ENCODE data around the gene DPP9.
"Not testable (repeated sequence)": the region's sequence is repeated elsewhere in the genome, so short reads cannot be mapped to it uniquely, and the experiment has no call there.

The DPP9 gene

GRCh38 chr19:4686700-4687099 lies 36.9 kb downstream of the DPP9 start:
- Histone ChIP-seq H3K4me1 (ENCODE audit: control insufficient read depth, insufficient read depth, low read length, poor library complexity, severe bottlenecking) (no peaks in the 10 kb centered on the region), H3K27ac (ENCODE audit: low read depth, low read length, severe bottlenecking) (no peak overlapping the region), H3K9me3 (ENCODE audit: control insufficient read depth, low read length) (no peaks in the 10 kb centered on the region), H3K4me3 (ENCODE audit: extremely low read depth, insufficient read depth, low read length, poor library complexity, severe bottlenecking) (no peak overlapping the region), H3K36me3 (ENCODE audit: control insufficient read depth, insufficient read depth, low read length) (peaks cover 67% of the 10 kb centered on the region)
- WGBS, 2 experiments (ENCODE audit: insufficient coverage in 2 of 2) = 94 to 99% methylated on average over 9 to 10 of the region's 10 CpGs

- H3K36me3 ChIP-seq (ENCODE audit: control insufficient read depth, insufficient read depth, low read length) = peaks cover 62% of the 10 kb centered on the region
- H3K27ac ChIP-seq (ENCODE audit: low read depth, low read length, severe bottlenecking) = no peak overlapping the region
- no peak overlapping the region for H3K4me3 ChIP-seq (ENCODE audit: extremely low read depth, insufficient read depth, low read length, poor library complexity, severe bottlenecking)
- no peaks in the 10 kb centered on the region for H3K4me1 ChIP-seq (ENCODE audit: control insufficient read depth, insufficient read depth, low read length, poor library complexity, severe bottlenecking)
- 96% methylated on average over 26 to 28 of the region's 28 CpGs for WGBS, 2 experiments (ENCODE audit: insufficient coverage in 2 of 2)
- no peaks in the 10 kb centered on the region for H3K9me3 ChIP-seq (ENCODE audit: control insufficient read depth, low read length)
Observed at GRCh38 chr19:4684312-4685095, 39.1 kb downstream of the DPP9 start.

- no peak overlapping the region for H3K4me3 ChIP-seq (ENCODE audit: extremely low read depth, insufficient read depth, low read length, poor library complexity, severe bottlenecking)
- peaks cover 65% of the 10 kb centered on the region for H3K36me3 ChIP-seq (ENCODE audit: control insufficient read depth, insufficient read depth, low read length)
- H3K27ac ChIP-seq (ENCODE audit: low read depth, low read length, severe bottlenecking) = no peak overlapping the region
- WGBS, 2 experiments (ENCODE audit: insufficient coverage in 2 of 2) = 97 to 98% methylated on average over 30 to 41 of the region's 45 CpGs
- no peaks in the 10 kb centered on the region for H3K9me3 ChIP-seq (ENCODE audit: control insufficient read depth, low read length)
- no peaks in the 10 kb centered on the region for H3K4me1 ChIP-seq (ENCODE audit: control insufficient read depth, insufficient read depth, low read length, poor library complexity, severe bottlenecking)
Observed at GRCh38 chr19:4682417-4683200, 41.0 kb downstream of the DPP9 start.

- H3K4me1 ChIP-seq (ENCODE audit: control insufficient read depth, insufficient read depth, low read length, poor library complexity, severe bottlenecking); H3K4me3 ChIP-seq (ENCODE audit: extremely low read depth, insufficient read depth, low read length, poor library complexity, severe bottlenecking); H3K27ac ChIP-seq (ENCODE audit: low read depth, low read length, severe bottlenecking); H3K9me3 ChIP-seq (ENCODE audit: control insufficient read depth, low read length): not testable (repeated sequence)
- H3K36me3 ChIP-seq (ENCODE audit: control insufficient read depth, insufficient read depth, low read length) = peaks cover 64% of the 10 kb centered on the region
- 94 to 100% methylated on average over 1 to 5 of the region's 7 CpGs for WGBS, 2 experiments (ENCODE audit: insufficient coverage in 2 of 2)
Observed at GRCh38 chr19:4680021-4680420, 43.6 kb downstream of the DPP9 start.

GRCh38 chr19:4678881-4679790 lies 44.5 kb downstream of the DPP9 start:
- no peaks in the 10 kb centered on the region for H3K9me3 ChIP-seq (ENCODE audit: control insufficient read depth, low read length)
- 84 to 87% methylated on average over 15 to 29 of the region's 34 CpGs for WGBS, 2 experiments (ENCODE audit: insufficient coverage in 2 of 2)
- no peaks in the 10 kb centered on the region for H3K4me1 ChIP-seq (ENCODE audit: control insufficient read depth, insufficient read depth, low read length, poor library complexity, severe bottlenecking)
- H3K27ac ChIP-seq (ENCODE audit: low read depth, low read length, severe bottlenecking) = no peak overlapping the region
- H3K36me3 ChIP-seq (ENCODE audit: control insufficient read depth, insufficient read depth, low read length) = peaks cover 60% of the 10 kb centered on the region
- no peak overlapping the region for H3K4me3 ChIP-seq (ENCODE audit: extremely low read depth, insufficient read depth, low read length, poor library complexity, severe bottlenecking)

- H3K4me3 ChIP-seq (ENCODE audit: extremely low read depth, insufficient read depth, low read length, poor library complexity, severe bottlenecking) = no peak overlapping the region
- H3K27ac ChIP-seq (ENCODE audit: low read depth, low read length, severe bottlenecking) = no peak overlapping the region
- H3K36me3 ChIP-seq (ENCODE audit: control insufficient read depth, insufficient read depth, low read length) = peaks cover 46% of the 10 kb centered on the region
- H3K4me1 ChIP-seq (ENCODE audit: control insufficient read depth, insufficient read depth, low read length, poor library complexity, severe bottlenecking) = no peaks in the 10 kb centered on the region
- 78 to 97% methylated on average over 11 to 17 of the region's 17 CpGs for WGBS, 2 experiments (ENCODE audit: insufficient coverage in 2 of 2)
- H3K9me3 ChIP-seq (ENCODE audit: control insufficient read depth, low read length) = no peaks in the 10 kb centered on the region
Observed at GRCh38 chr19:4676955-4677731, 46.5 kb downstream of the DPP9 start.

GRCh38 chr19:4675346-4675745 lies 48.3 kb downstream of the DPP9 start:
- Histone ChIP-seq H3K27ac (ENCODE audit: low read depth, low read length, severe bottlenecking) (no peak overlapping the region), H3K4me3 (ENCODE audit: extremely low read depth, insufficient read depth, low read length, poor library complexity, severe bottlenecking) (no peak overlapping the region), H3K4me1 (ENCODE audit: control insufficient read depth, insufficient read depth, low read length, poor library complexity, severe bottlenecking) (no peaks in the 10 kb centered on the region), H3K36me3 (ENCODE audit: control insufficient read depth, insufficient read depth, low read length) (peaks cover 35% of the 10 kb centered on the region), H3K9me3 (ENCODE audit: control insufficient read depth, low read length) (no peaks in the 10 kb centered on the region)
- 98 to 100% methylated on average over 6 to 14 of the region's 16 CpGs for WGBS, 2 experiments (ENCODE audit: insufficient coverage in 2 of 2)

GRCh38 chr19:4673726-4674125 lies 49.9 kb downstream of the DPP9 start:
- H3K27ac ChIP-seq (ENCODE audit: low read depth, low read length, severe bottlenecking) = no peak overlapping the region
- no peaks in the 10 kb centered on the region for H3K4me1 ChIP-seq (ENCODE audit: control insufficient read depth, insufficient read depth, low read length, poor library complexity, severe bottlenecking)
- 97% methylated on average over 4 of the region's 4 CpGs for WGBS, 2 experiments (ENCODE audit: insufficient coverage in 2 of 2)
- H3K9me3 ChIP-seq (ENCODE audit: control insufficient read depth, low read length) = no peaks in the 10 kb centered on the region
- H3K4me3 ChIP-seq (ENCODE audit: extremely low read depth, insufficient read depth, low read length, poor library complexity, severe bottlenecking) = no peak overlapping the region
- H3K36me3 ChIP-seq (ENCODE audit: control insufficient read depth, insufficient read depth, low read length) = peaks cover 27% of the 10 kb centered on the region

GRCh38 chr19:4673216-4673615 lies 50.4 kb downstream of the DPP9 start:
- Histone ChIP-seq H3K36me3 (ENCODE audit: control insufficient read depth, insufficient read depth, low read length) (peaks cover 27% of the 10 kb centered on the region), H3K4me1 (ENCODE audit: control insufficient read depth, insufficient read depth, low read length, poor library complexity, severe bottlenecking) (no peaks in the 10 kb centered on the region), H3K9me3 (ENCODE audit: control insufficient read depth, low read length) (no peaks in the 10 kb centered on the region), H3K4me3 (ENCODE audit: extremely low read depth, insufficient read depth, low read length, poor library complexity, severe bottlenecking) (no peak overlapping the region), H3K27ac (ENCODE audit: low read depth, low read length, severe bottlenecking) (no peak overlapping the region)
- 79 to 83% methylated on average over 2 of the region's 4 CpGs for WGBS, 2 experiments (ENCODE audit: insufficient coverage in 2 of 2)

Data from mesodermal cell (in vitro differentiated cells).